GM18909 (cell line): Measurements from ENCODE around the gene HCRTR1.

Experiments used
- ATAC-seq: cut with Tn5 transposase; IDR thresholded peaks from one replicate; pipeline ENCODE4 v1.9.1; 2021; ENCODE audit warnings: mild to moderate bottlenecking; ENCODE audit not compliant: unreplicated experiment, poor library complexity

Gene HCRTR1

DNA sequence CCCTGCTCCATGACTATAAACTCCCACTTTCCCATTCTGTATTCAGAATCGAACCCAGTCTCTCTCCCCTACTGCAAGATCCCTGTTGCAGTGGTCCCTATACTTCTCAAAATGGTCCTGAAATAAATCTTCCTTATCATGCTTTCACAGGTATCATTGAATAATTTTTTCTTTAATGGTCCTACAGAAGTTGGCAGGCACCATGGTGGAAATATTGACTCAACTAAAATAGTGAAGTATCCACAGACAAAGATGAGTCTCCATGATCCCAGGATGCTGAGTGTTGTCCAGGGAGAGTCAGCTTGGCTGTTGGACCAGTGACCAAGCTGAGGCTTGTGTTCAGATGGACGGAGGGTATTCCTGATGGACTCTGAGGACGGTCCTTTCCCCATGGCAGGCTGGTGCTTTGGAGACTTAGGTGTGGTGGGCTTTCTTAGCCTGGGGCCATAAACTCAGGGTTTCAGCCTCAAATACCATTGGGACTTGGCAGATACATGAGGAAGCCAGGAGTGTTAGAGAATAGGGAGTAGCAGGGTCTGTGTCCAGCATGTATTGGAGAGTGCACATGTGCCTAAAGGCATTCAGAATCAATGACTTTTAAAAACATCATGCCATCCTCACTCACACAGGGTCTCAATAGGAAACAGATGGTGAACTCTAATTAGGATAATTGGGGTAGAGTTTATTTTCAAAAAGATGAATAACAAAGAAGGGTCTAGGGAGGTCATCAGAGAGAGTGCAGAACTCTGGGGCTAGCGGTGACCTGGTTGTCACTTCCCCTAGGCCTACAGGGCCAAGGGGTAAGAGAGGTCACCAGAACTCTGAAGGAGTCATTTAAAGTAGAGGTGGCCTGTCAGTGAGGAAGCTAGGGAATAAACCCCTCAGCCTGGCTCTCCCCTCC lies 21.4 kb upstream of the HCRTR1 start:
- ATAC-seq, result no peak

DNA sequence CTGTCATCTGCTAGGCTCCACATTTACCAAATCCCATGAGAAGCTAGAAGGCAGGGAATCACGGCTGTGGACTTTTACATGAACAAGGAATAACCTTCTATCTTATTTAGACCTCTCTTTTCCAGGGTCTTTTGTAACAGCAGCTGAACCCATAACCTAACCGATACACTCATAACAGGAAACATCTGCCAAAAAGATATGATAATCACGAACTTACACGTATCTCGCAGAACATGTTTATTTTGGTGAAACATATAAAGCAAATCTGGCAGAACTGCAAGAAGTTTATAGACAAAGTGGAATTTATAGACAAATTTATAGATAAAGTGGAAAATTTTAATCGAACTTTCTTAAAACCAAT lies 20.8 kb upstream of the HCRTR1 start:
- no peak for ATAC-seq

DNA sequence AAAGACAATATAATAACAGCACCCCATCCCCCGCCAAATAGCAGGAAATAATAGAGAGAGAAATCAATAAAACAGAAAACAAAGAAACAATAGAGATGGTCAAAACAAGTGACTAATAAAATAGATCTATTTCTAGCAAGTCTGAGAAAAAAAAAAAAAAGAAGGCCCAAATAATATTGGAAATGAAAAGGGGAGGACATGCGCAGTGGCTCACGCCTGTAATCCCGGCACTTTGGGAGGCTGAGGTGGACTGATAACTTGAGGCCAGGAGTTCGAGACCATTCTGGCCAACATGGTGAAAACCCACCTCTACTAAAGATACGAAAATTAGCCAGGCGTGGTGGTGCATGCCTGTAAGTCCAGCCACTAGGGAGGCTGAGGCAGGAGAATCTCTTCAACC lies 18.5 kb upstream of the HCRTR1 start:
- ATAC-seq, result no peak

DNA sequence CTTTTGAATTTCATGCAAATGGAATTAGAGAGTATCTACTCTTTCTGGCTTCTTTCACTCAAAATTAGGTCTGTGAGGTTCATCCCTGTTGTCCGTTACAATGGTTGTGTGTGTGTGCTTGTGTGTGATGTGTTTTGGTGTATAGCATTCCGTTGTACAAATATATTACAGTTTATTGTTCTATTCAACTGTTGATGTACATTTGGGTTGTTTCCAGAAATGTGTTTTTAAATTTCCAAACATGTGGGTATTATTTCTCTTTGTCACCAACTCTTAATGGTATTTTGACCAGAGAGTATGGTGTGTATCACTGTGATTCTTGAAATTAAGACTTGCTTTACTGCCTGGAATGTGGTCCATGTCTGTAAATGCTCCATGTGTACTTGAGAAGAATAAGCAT lies 16.8 kb upstream of the HCRTR1 start:
- ATAC-seq, result no peak

DNA sequence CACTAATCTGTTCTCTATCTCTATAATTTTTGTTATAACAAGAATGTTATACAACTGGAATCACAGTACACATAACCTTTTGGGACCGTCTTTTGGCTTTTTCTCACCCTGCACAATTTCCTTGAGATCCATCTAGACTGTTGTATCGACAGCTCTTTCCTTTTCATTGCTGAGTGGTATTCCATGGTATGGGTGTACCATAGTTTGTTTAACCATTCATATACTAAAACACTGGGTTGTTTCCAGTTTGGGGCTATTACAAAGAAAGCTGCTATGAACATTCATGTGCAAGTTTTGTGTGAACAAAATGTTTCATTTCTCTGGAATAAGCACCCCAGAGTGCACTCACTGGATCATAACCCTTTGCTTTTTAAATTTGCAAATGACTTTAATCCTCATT lies 15.4 kb upstream of the HCRTR1 start:
- ATAC-seq, result no peak

DNA sequence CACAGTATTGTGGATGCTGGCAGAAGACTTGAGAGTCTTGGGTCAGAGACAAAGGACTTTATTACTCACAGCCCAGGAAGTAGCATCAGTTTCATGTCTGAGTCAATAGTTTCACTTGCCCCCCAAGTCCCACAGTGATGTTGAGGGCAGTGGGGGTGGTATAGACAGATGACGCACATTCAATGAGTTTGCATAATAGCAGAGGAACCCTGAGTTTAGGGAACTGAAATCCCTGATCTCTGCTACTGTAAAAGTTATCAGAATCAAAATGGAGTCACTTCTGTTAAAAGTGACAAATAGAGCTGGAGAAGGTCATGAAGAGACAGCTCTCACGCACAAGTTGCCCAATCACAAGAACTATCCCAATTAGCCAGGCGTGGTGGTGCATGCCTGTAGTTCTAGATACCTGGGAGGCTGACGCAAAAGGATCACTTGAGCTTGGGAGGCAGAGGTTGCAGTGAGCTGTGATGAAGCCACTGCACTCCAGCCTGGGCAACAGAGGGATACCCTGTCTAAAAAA lies 11.5 kb upstream of the HCRTR1 start:
- ATAC-seq, result peak; percentile 89

DNA sequence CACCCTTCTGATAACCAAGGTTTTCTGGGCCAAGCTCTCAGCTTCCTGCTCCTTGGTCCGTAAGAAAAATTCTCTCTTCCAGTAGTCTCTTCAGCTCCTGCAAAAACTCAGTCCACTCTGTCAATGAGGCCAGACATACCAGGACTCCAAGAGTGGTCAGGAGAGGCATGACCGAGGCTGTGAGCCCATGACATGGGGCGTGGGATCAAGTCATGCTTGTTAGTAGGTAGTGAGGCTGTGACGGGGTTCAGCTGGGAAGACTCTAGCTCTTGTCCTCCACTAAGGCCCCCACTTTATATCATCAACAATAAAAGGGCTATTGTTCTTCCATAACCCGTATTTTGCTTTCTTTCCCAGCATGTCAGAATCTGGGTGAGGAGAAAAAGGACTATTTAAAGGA lies 10.1 kb upstream of the HCRTR1 start:
- ATAC-seq, result no peak

DNA sequence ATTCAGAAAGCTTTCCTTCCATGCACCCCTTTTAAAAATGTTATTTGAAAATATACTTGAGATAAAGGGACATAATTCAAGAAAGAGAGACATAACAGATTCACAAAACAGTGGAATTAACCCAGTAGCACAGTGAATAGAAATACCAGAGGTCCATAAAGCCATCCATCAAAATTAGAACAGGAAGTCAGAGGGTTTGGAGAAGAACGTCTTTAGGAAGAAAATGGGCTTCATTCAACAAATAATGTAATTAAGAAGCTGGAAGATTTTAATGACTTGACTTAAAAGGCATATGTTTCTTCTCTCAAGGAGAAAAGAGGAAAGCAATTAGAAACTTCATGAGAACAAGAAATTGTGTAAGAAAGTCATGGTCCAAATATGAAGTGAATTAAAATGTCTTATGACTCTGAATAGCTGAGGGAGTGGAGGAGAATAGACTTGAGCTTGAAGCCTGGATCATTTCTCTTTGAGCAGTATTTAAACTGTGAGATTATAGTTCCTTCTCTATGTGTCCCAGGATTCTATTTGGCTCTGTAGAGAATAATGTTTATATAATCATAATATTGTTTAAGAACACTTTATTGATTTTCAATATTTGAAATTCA lies 7.9 kb upstream of the HCRTR1 start:
- no peak for ATAC-seq

DNA sequence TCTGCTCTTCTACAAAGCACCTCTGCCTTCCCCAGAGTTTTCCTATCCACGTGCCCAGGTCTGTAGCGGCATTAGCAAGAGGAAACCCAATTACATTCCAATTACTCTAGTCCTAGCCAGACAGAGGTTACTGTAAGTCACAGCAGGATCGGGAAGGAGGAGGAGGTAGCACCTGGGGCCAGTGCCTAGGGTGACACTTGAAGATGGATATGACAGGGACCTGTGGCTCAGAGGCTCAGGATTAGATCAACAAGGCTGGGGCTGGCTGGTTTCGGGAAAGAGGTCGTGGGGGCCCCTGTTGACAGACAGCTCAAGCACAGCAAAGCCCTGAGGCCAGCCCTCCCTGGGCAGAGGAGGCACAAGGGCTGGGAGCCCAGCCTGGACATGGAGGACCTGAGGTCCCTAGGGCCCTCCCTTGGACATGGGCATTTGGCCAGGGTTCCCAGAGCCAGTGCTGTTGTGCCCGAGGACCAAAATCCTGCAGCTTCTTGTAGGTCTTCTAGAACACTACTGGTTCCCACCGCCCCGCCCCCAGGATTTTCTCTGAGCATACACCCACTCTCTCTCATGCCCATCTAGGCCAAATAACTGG lies 3.0 kb upstream of the HCRTR1 start:
- ATAC-seq, result no peak

DNA sequence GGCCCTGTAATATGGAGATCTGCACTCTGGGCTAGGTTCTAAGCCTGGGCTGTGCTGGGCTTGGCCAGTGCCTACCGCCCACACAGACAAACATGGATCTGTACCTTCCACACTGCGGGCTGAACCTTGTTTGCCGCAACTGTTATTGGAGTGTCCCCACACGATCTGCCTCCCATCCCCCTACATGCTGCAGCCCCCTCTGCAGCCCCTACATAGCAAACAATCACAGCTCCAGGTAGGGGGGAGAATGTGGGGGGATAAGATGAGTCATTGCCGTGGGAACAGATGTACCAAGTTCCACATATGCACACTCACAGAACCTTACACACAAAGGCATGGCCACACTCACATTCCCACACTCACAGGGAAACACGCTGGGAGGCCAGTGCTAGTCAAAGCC lies 2.1 kb upstream of the HCRTR1 start:
- ATAC-seq, result no peak

DNA sequence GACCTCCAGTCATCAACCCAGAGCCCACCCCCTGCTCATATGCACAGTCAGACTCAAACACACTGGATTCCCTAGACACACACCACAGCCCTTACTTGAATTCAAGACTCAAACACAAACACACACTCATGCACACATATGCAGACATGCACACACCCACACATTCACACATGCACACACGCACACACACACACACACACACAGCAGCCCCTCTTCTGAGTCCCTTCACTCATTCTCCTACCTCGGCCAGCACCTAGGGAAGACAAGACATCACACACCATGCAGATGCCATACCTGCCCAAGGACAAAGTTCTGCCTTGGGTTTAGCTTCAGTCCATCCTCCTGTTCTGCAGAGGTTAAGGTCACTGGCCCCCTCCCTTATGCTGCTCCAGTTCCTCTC lies 1.6 kb upstream of the HCRTR1 start:
- no peak for ATAC-seq

DNA sequence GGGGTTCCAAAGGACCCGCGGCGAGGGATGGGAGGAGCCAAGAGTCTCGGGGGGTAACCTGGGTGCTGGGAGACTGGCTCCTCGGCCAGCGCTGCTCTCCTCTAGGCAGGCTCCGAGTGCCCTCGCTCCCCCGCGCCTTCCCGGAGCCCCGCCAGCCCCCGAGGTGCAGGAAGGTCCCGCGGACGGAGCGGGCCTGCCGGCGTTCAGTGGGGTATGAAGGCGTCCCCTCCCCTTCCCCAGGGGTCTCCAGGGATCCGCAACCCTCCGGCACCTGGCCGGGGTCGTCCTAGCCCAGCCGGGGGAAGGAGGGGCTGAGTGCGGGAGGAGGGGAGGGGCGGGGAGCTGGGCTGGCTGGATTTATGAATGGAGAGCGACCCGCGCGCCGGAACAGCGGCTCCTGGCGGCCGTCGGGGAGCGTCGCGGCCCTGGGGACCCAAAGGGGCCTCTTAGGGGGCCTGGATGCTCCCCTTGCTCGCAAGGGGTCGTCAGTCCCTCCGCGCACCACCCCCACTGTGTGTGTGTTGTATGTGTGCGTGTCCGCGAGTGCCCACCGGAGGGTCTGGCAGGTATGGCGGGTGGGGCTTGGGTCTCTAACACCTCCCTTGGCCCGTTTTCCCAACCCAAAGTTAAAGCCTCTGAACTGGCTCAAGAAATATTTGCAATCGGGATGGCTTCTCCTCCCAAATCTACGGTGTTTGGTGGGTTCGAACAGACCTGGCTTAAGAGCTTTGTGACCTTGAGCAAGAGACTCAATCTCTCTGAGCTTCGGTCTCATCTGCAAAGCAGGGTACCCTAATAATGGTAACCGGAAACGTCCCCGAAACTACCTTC lies 642 bp downstream of the HCRTR1 start:
- no peak for ATAC-seq

DNA sequence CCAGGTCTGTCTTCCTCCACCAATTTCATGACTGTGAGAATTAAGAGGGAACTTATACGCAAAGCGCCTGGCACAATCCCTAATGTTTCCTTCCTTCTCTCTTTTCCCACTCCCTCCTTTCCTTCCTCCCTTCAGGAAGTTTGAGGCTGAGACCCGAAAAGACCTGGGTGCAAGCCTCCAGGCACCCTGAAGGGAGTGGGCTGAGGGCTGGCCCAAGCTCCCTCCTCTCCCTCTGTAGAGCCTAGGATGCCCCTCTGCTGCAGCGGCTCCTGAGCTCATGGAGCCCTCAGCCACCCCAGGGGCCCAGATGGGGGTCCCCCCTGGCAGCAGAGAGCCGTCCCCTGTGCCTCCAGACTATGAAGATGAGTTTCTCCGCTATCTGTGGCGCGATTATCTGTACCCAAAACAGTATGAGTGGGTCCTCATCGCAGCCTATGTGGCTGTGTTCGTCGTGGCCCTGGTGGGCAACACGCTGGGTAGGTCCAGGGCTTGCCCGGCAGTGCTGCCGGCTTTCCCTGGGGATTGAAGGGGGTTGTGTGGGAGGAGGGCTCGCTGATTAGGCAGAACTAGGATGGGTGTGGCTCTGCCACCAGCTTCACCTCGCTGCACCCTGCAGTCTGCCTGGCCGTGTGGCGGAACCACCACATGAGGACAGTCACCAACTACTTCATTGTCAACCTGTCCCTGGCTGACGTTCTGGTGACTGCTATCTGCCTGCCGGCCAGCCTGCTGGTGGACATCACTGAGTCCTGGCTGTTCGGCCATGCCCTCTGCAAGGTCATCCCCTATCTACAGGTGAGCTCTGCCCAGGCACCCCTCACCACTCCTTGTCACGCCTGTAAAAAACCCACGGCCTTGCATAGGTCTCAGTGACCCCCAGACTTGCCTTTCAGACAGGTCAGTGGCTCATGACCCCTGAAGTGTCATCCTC lies 1.7 kb downstream of the HCRTR1 start:
- ATAC-seq, result no peak

DNA sequence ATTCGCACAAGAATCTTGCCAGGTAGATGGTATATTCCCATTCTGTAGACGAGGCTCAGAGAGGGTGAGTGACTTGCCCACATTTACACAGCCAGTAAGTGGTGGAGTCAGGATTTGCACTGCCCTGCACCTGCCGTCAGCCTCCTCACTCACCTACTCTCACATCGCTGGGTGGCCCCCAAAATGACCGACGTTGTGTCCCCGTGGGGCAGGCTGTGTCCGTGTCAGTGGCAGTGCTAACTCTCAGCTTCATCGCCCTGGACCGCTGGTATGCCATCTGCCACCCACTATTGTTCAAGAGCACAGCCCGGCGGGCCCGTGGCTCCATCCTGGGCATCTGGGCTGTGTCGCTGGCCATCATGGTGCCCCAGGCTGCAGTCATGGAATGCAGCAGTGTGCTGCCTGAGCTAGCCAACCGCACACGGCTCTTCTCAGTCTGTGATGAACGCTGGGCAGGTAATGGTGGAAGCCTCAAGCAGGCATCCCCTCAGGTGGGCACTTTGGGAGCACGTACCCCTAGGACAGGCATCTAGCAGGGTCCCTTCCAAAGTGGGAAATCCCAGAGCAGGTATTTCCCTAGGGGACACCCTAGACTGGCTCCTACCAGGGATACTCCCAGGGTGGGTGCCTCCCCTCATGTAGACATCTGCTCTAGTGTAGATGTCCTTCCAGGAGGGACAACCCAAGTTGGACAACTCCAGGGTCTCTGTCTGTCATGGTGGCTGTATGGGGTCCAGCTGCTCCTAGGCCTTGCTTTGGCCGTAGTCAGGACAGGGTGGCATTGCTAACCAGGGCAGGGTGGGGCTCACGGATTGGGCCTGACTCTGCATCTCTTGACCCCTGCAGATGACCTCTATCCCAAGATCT lies 3.4 kb downstream of the HCRTR1 start:
- ATAC-seq, result no peak

DNA sequence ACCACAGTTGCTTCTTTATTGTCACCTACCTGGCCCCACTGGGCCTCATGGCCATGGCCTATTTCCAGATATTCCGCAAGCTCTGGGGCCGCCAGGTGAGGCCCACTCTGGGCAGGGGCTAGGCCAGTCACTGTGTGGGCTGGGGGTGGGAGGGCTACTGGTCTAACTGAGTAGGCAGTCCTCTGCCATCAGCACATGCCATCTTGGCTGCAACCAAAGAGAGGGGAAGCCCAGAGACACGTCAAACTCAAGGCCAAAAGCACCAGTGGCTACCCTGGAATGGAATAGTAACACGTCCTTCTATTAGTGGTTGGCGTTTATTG lies 4.0 kb downstream of the HCRTR1 start:
- ATAC-seq, result no peak

DNA sequence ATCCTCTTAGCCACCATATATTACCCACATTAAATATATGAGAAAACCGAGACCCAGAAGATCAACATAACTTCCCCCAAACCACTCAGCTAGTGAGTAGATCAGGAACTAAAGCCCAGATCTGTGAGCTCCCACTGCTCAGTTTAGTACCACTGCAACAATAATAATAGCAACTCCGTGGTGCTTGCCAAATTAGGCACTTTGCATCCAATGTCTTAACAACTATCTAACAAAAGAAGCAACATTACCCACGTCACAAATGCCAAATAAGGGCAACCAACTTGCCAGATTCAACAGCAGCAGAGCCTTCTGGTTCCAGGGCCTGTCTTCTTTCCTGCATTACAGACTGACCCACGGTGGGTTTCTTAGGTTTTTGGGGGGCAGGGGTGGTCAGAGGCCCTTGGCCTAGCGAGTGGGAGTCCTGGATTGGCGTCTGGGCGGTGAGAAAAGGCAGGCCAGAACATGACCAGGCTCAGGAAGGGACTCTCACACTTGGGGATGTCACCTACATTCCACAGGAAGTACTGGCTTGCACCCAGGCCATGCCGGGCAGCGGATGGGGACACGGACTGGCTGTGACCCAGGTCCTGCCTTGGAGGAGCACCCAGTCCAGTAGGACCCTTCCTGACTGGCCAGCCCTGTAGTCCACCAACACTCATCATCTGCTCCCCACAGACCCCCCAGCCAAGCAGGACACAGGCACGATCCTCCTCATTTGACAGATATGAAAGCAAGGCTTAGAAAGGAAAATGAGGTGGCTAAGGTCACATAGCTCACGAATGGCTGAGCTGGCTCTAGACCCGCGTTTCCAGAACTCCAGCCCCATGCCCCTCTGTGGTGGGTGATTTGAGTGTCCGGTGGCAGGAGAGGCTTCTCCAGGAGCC lies 4.6 kb downstream of the HCRTR1 start:
- no peak for ATAC-seq

DNA sequence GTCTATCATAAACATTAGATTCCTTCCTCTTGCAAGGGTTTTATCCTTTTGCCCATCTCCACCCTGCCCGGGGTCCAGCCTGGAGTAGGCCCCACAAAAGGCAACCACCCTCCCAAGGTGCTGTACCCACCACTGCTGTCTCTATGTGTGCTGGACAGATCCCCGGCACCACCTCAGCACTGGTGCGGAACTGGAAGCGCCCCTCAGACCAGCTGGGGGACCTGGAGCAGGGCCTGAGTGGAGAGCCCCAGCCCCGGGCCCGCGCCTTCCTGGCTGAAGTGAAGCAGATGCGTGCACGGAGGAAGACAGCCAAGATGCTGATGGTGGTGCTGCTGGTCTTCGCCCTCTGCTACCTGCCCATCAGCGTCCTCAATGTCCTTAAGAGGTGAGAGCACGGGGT lies 5.9 kb downstream of the HCRTR1 start:
- no peak for ATAC-seq

DNA sequence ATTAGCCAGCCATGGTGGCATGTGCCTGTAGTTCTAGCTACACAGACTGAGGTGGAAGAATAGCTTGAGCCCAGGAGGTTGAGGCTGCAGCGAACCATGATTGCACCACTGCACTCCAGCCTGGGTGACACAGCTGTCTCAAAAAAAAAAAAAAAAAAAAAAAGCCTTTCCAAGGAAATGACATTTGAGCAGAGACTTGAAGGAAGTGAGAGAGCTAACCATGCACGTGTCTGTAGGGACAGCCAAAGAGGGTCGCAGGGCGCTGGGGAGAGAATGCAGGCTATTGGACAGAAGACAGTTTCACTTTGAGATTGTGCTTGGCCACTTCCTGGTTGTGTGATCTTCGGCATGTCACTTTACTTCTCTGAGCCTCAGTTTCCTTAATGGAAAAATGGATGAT lies 6.8 kb downstream of the HCRTR1 start:
- no peak for ATAC-seq
